Epidermal melanocyte (primary cell): ENCODE results near the gene CACNA1C.
"Not testable (repeated sequence)": the region's sequence is repeated elsewhere in the genome, so short reads cannot be mapped to it uniquely, and the experiment has no call there.

Experiments used
- DNase-seq: peaks from one replicate; pipeline ENCODE4 v3.0.0; 2011; ENCODE audit warnings: low spot score; ENCODE audit not compliant: insufficient read length

CACNA1C gene

DNA sequence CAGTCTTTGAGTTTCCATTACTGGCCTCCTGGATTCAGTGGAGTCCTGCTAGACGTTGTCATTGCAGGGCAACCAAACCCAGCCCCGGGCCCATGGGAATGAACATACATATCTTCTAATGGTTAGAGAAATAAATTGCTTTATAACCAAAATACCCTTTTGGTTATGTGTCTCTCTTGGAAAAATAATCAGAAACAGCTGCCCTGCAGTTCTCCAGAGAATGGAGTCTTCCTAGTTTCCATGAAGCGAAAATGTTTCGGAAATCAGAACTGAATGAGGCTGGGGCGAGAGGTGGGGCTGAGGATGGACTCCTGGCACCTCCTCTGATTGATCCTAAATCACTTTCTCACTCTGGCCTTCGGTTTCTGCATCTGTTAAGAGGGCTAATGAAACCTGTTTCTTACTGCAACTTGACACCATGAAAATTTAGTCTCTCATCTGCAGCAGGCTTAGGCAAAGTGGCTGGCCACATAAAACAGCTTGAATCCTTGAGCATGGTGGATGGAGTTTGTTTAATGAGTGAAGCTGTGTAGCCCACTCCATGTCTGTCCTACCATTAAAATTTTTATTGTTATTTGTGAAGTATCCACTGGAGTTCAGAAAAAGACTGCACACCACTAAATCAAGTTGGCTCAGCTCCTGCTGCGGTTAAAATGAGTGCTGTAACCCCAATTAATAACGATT, 198.9 kb downstream of the CACNA1C start:
- DNase-seq, result no peak

DNA sequence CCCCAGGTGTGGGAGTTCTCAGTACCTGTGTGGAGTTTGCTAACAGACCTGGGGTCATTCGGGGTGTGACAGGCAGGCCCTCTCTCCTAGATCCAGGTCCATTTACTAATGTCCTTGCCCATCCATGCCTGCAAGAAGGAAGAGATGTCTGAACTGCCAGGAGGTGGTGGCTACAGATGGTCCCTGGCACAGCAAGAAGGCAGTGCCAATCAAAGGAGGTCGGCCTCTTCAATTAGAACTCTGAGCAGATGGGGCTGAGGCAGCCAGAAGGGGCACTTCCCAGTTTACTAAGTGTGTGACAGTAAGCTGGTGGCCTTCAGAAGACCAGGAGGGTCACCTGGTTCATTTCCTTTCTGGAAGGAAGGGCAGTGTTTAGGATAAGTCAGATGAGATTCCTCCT, 202.5 kb downstream of the CACNA1C start:
- DNase-seq, result no peak

DNA sequence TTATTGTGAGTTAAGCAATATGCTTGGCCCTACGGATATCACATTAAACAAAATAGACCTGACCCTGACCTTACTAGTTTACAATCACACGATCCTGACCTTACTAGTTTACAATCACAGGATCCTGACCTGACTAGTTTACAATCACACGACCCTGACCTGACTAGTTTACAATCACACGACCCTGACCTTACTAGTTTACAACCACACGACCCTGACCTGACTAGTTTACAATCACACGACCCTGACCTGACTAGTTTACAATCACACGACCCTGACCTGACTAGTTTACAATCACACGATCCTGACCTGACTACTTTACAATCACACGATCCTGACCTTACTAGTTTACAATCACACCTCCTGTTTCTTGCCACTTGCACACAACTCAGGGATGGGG, 202.9 kb downstream of the CACNA1C start:
- not testable (repeated sequence) for DNase-seq

DNA sequence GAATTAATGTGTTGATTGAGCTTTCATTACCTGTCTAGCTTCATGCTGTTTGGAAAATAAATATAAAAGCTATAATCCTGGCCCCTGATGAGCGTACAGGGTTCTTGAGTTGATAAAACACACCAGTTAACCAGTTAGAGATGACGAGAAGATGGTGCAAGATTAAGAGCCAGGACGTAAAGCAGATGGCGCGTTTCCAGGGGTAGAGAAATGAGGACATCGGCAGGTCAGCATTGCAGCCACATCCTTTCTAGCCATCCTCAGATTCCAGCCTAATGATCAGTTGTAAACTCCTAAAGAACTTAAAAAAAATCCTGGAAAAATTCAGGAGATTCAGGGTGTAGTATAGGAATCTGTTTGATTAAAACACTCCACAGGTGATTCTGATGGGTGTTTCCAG, 203.7 kb downstream of the CACNA1C start:
- no peak for DNase-seq

DNA sequence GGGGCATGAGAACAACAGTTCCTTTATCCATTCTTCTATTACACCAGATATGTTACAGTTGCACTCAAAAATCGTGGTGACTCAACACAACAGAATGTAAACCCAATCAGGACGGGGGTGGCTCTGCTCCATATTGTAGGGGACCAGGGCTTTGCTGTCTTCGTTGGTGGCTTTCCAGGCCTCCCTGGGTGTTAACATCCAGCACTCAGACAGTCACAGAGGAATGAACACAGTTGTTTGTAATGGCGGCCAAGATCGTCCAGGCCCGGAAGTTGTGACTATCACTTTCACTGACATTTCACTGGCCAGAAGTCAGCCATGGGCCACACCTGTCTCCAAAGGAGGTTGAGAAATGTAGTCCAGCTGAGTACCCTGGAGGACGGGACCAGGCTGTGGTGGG, 204.1 kb downstream of the CACNA1C start:
- no peak for DNase-seq

DNA sequence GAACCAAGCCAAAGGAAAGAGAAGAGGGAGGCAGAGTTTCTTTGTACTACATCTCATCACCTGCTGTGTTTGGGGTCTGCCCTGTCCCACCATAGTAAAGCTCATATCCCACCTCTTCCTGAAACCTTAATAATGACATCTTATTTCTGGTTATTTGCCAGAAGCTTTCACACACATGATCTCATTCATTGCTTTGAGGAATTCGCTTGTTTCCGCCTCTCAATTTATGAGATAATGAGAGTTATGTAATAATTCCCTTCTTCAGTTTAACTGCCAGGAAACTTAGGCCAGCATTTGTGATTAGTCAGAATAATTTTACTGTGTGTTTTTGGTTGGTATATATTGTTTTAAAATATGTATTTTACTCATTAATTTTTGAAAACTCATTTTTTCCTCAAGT, 205.2 kb downstream of the CACNA1C start:
- no peak for DNase-seq

DNA sequence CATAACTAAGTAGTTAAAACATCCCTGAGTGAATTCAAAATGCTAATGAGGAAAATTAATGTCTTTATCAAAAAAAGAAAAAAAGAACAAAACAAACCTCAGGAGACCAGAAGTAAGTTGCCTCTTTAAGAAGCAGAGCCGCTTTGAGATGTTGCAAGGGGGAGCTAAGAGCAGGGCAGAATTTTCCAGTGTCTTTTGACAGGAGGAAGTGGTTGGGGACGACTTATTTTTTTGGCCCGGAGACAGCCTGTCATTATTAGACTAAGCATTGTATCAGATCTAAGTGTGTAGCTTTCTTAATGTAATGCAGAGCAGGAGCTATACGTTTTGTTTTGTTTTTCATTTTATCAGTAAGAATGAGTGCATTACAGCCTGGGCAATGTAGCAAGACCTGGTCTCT, 206.6 kb downstream of the CACNA1C start:
- DNase-seq, result no peak

DNA sequence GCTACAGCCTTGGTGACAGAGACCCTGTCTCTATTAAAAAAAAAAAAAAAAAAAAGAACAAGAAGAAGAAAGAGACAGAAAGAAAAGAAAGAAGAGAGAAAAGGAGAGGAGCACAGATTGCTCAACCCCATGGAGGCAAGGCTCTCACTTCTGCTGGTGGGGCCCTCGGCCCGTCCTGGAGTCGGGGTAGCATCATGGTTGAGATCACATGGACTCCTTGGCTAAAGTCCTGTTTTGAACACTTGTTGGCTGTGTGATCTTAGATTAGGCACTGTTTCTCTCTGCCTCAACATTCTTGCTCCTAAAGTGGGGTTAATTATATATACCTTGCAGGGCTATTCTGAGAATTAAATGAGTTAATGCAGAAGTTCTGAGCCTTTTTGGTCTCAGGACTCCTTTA, 207.7 kb downstream of the CACNA1C start:
- no peak for DNase-seq

DNA sequence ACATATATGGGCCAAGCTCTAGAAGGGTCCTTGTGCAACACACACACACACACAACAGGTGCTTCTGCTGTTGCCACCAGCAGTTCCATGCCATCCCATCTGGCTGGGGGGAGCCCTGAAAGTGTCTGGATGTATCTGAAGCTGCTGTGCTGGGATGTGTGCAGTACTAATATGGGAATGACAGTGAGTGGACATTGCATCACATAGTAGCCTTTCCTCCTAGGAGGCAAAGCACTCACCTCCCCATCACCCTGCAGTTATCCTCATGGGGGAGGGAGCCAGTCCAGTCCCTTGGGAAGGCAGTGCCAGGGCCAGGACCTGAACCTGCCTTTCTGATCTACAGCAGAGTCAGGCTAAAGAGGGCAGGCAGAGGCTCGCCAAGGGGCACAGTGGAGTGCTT, 208.9 kb downstream of the CACNA1C start:
- DNase-seq, result no peak

DNA sequence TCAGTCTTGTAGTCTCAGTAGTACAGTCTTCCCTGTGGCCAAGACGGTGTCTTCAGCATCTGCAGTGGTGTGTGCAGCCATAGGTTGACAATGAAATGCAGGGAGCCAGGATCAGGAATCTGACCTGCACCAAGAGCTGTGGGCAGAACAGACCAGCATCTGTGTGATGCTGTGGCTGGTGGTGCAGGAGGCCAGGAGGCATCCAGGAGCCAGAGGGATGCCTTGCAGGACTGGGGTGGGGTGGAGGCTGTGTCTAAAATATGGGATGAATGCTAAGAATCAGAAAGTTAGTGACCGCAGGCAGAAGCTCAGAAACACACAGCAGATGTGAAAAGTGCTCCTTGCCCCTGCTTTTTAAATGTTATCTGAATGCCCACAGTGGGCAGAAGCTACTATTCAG, 209.7 kb downstream of the CACNA1C start:
- DNase-seq, result no peak

DNA sequence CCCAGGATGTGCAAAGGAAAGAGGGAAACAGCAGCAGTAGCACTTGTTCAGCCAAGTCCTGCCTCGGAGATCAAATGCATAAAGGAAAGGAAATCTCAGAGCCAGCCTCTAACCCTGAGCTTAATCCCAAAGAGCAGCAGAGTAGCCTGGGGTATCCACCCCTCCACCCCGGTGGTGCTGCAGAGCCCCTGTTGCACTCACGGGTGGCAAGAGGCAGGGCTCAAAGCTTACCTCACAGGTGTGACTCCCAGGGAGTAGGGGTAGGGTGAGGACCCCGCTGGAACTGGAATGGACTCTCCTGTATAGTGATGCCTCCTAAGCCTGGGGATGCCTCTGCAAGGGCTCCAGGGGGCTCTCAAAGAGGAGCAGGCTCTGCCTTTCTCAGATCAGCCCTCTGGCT, 211.1 kb downstream of the CACNA1C start:
- no peak for DNase-seq

DNA sequence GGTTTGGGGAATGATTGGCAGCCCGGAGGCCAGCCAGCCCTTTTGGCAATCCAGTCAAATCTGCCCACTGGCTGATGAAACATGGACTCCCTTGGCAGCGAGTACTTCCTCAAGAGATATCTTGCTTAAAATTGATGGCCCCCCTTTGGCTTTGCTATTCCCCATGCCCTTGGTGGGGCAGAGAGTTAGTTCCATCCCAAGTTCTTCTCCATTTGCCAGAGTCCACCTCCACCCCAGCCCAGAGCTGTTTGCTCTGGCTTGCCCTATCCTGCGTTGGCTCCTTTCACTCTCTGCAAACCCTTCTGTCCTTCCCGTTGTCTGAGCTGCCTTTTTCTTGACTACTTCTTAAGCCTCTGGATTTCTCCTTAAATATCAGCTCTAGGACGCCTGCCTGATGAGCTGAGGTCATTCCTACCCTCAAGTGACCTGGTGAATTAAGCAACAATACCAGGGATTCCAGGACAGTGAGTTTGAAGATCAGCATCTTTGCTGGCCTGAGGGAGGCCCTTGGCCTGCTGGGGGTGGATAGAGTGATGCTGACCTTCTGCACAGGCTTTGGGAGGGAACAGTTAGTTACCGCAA, 212.0 kb downstream of the CACNA1C start:
- no peak for DNase-seq

DNA sequence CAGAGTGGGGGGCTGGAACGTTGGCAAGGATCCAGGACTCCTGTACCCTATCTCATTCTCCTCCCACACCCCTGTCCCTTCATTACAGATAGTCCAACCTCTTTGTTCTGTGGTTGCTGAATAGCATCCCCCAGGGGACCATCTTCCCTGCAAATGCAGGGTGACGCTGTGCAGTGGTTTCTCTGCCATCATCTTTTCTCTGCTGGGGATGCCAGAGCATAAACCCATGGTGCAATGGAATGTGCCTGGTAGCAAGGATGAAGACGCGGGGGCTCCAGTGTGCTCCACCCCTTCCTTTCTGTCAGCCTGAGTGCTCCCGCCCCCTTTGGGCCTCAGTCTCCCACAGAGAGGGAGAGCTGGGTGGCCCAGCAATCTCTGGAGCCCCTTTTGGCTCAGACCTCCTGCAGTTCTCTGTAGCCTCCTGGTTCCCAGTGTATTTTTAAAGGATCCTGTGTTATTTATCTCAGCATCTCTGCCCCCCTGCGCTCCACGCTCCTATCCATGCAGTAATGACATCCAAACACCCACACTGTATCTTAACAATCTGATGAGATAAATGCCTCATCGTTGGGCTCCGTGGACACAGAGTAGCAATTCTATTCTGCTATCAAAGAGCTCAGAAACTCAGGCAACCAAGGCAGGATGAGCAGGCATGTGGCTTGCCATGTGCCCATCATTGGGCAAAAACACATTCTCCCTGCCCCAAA, 212.8 kb downstream of the CACNA1C start:
- no peak for DNase-seq

DNA sequence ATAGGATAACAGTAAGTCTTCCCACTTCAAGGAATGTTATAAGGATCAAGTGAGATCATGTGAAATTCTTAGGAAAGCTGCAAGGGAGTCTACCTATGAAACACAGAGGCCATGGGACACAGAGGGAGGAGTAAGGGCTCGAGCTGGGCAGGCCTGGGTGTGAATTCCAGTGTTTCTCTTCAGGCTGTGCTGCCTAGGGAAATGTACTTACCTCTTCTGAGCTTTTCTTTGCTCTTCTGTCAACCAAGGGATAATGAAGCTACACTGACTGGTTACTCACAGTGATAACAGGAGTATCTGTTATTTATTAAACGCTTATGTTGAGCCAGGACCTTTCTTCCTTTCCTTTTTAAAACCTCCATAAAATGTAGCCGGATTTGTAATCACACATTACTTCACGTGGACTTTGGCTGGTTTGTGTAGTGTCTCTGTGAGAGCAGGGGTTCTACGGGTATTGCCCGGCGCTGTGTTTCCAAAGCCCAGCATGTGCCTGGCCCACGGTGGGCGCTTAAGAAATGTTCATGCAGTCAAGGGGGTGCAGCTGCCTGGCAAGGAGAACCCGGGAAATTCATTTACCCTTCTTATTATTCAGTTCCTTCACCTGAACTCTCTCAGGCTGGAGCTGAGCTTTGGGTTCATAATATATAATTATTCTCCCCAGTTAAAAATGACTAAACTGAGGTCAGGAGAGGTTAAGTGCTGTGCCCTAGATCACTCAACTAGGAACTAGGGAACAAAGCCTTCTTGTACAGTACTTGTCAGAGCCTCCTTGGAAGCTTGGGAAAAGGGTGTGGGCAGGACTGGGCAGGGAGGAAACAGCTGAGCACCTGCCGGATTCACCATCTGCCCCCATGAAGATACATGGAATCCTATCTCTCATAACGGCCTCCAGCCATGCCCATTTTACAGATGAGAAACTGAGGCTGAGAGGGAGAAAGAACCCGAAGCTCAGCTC, 214.2 kb downstream of the CACNA1C start:
- DNase-seq, result no peak

DNA sequence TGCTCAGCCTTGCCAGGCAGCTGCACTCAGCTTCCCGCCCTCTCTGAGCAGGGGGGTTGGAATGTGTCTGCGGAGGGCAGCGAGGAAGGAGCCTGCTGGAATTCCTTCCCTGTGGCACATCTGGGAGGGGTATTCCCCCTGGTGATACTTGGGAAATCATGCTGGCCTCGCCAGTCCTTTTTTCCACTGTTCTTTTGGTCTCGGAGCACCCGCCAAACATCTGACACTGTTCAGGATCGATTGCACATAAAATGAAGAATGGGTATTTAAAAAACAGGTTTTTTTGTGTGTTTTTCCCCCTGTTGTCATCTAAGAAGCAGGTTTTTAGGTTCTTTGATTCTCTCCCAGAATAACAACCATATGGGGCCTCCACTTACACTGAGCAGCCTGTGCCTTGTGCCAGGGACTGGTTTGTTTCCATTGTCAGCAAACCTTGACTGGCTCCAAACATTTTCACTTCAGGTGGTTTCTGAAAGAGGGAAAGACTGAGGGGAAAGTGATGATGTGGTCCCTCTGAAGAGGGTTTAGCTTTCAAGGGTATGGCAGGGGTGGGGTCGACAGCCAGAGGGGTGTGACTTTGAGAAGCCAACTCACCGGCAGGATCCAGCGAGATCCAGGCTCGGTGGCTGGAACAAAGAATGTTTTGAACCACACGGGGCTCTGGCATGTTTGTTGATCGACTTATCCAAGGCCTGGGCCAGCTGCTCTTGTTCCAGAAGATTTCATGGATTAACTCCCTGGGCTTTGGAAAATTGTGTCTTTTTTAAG, 215.1 kb downstream of the CACNA1C start:
- DNase-seq, result peak; percentile 70

DNA sequence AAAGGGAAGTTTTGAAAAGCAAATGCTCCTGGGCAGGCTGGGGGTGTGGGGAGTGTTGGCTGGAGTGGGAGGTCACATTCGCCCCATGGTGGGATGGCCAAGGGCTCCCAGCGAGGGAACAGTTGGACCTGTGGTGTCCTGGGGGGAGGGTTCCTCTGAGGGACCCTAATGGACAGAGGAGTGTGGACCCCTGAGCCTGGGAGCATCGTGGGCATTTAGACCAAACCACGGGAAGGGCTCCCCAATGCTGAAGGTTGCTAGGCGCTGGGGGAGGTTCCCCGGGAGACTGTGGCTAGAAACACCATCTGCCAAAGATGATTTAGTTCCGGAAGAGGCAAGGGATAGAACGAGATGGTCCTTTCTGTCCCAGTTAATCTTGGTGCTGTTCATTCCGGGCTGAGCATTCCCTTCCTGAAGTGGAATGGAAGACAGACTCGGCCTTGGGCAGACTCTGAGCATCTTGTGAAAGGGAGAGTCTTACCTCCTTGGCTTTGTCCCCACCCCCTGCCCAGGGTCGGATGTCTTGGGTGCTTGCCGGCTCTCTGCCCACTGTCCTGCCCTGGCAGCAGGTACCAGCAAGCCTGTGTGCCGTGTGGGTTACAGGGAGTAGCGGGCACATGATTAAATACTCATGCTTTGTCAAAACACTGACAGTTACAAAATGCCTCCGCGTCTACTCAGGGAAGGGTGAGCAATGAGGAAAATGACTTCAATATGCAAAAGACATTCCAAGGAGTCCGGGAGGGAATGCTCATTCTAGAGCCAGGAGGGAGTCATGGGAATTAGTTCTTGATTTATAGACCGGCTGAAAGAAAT, 215.9 kb downstream of the CACNA1C start:
- no peak for DNase-seq

DNA sequence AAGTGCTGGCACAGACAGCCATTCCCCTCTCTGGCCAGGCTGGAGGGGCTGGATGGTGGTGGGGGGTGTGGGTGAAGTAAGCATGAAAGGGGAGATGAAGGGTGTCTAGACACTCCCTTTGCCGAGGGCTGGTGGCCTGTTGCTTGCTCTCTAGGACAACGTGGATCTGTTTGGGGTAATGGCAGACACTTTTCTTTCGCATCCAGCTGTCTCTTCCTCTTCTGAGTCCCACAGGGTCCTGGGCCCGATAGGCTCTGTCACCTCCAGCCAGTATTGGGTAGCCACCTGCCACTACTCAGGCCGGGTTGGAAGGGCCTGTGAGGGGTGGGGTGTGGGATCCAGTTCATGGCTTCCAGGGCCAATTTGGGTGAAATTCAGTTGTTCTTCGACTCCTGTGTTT, 218.1 kb downstream of the CACNA1C start:
- DNase-seq, result no peak

DNA sequence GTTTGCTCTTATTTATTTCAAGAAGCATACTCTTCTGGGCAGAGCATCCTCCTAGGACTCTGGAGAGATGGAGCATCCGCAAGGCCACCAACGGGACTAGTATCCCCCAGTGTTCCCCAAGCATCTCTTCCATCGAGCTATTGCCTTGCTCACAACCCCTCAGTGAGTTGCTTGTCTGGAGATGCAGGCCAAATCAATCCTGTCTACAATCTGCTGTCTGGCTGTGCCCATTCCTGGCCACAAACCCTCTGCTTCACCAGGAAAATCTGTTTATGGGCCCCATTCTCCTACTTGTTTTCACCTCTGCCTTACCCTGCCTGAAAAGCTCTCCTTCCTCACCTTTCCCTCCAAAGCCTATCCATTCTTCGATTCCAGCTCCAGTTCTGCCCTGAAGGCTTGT, 219.2 kb downstream of the CACNA1C start:
- no peak for DNase-seq

DNA sequence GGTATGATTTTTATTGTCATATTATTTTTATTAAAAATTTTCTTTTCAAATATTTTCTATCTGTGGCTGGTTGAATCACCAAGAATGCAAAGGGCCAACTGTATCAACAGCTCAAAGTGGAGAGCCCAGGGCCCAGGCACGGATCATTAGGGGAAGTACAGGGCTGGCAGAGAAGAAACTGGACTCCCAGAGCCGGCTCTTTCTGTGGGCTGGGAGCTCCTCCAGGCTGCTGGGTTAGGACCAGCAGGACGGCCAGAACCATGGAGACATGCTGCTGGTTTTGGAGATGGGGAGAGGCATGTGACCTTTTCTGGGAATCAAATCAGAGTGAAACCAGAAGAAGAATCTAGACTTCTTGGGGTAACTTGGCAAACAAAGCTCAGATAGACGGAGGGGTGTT, 220.5 kb downstream of the CACNA1C start:
- no peak for DNase-seq

DNA sequence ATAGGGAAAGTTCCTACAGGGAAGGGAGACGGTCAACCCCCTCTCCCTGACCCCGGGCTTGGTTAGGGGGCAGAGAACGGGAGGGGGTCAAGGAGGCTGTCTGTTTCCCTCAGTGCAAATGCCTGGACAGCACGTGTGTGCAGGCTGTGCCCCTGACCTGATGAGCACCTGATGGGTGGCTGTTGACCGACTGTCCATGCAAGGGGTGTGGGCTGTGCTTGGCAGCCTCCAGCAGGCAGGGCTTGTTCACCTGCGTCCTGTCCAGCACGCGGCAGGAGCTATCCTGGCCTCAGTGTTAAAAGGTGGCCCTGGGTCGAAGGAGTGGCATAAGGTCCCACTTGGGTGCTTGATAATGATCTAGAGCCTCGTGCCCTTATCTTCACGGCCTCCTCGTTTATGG, 221.0 kb downstream of the CACNA1C start:
- DNase-seq, result no peak
